Measurements from ENCODE around the gene PDLIM3.

Gene PDLIM3

DNA sequence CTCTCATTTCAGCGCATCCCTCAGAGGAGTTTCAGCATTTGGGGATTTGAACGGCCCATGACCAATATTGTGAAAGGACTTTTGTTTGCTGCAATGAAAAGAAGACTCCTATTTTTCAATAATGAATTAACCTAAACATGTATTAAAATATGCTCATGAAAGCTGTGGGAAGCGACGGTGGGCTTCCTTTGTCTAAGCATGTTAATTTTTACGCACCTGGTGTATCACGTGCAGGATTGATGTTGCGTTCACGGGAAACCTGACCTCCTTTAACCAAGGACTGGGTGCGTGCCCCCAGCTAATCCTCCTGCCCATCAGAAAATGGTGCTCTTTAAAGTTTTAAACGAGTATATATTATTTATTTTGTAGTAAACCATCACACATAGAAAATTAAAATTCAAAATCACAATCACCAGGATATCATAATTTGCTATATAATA, 63.2 kb downstream of the PDLIM3 start:
- Histone ChIP-seq H3K27ac (ENCODE audit: low read depth, low read length) (no peak overlapping the region), H3K36me3 (ENCODE audit: control insufficient read depth, insufficient read depth, low read length) (no peaks in the 10 kb centered on the region), H3K4me3 (ENCODE audit: low read length) (peak overlapping the region; percentile 86), H3K4me1 (ENCODE audit: control insufficient read depth, insufficient read depth, low read length) (peaks cover 7% of the 10 kb centered on the region), H3K9ac (ENCODE audit: low read length) (peak overlapping the region; percentile 56), H3K27me3 (ENCODE audit: control insufficient read depth, insufficient read depth, low read length) (no peaks in the 10 kb centered on the region)

DNA sequence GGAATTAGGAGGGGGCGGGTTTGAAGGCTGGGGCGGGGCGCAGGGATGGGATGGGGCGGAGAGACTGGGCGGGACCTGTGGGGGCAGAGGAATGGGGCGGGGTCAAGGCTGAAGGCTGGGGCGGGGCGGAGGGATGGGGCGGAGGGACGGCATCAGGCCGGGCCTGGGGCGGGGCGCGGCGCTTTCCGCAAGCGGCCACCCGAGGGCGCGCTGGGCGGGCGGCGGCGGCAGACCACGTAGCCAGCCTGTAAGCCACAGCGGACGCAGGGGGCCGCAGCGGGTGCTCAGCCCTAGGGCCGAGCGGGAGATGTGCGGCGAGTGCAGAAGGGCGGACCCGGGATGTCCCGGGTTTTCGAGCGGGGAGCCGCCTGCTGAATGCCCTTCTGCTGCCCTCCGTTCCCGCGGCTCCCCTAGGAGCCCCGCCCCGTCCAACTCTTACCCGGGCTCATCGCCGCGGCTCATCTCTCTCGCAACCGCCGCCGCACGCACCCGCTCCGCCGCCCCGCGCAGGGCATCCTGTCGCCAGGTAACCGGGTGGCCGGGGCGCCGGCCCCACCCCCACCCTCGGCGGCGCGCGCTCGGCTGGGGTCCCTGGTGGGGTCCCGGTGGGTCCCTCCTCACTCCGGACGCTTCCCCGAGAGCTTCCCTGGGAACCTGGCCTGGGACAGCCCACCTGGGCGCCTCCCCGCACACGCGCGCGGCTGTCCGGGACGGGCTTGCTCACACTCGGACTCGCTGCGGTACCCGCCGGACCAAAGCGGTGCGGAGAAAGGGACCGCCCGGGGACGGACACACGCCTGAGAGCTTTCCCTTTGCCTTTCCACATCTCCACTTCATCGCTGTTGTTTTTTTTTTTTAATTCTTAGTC, 63.8 kb downstream of the PDLIM3 start, which contains the start of gene CCDC110:
TSS of gene CCDC110 (minus strand) at position 499 of the 868 bp plus-strand sequence. CDS start at position 449, 50 bp downstream.
- H3K27ac ChIP-seq (ENCODE audit: low read depth, low read length) = peak within 1 kb of the TSS; percentile 77
- H3K27me3 ChIP-seq (ENCODE audit: control insufficient read depth, insufficient read depth, low read length) = no peaks in the 10 kb centered on the region
- H3K36me3 ChIP-seq (ENCODE audit: control insufficient read depth, insufficient read depth, low read length) = no peaks in the 10 kb centered on the region
- H3K4me3 ChIP-seq (ENCODE audit: low read length) = peak within 1 kb of the TSS; percentile 91
- H3K9ac ChIP-seq (ENCODE audit: low read length) = peak within 1 kb of the TSS; percentile 77
- peaks cover 7% of the 10 kb centered on the region for H3K4me1 ChIP-seq (ENCODE audit: control insufficient read depth, insufficient read depth, low read length)

DNA sequence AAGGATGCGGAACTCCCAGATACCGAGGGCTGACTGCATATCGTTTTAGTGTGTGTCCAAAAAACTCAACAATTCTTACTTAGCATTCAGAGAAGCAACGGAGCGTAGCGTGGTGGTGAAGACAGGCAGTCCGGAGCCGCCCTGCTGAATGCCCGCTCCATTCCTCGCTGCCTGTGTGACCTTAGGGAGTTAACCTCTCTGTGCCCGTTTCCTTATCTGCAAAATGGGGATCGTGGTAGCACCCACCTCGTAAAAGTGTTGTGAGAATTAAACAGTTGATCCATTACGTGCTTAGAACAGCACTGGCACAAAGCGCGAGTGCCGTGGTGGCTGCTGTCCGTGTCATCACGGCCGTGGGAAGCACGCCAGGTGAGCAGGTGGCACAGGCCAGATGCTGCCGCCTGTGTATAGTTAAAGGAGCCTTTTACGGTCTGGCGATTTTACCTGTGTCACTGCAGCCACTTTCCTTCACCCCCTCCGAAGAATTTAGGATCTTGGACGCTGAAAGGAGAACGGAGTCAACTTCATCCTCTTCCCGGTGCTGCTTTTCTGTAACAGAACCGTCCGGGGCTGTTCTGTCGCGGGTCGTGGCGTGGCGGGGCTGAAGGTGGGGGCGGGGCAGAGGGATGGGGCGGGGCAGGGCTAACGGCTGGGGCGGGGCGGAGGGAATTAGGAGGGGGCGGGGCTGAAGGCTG, 64.7 kb downstream of the PDLIM3 start:
- peak overlapping the region; percentile 77 for H3K27ac ChIP-seq (ENCODE audit: low read depth, low read length)
- H3K4me1 ChIP-seq (ENCODE audit: control insufficient read depth, insufficient read depth, low read length) = peaks cover 7% of the 10 kb centered on the region
- H3K27me3 ChIP-seq (ENCODE audit: control insufficient read depth, insufficient read depth, low read length) = no peaks in the 10 kb centered on the region
- peak overlapping the region; percentile 77 for H3K9ac ChIP-seq (ENCODE audit: low read length)
- peak overlapping the region; percentile 91 for H3K4me3 ChIP-seq (ENCODE audit: low read length)
- H3K36me3 ChIP-seq (ENCODE audit: control insufficient read depth, insufficient read depth, low read length) = no peaks in the 10 kb centered on the region

DNA sequence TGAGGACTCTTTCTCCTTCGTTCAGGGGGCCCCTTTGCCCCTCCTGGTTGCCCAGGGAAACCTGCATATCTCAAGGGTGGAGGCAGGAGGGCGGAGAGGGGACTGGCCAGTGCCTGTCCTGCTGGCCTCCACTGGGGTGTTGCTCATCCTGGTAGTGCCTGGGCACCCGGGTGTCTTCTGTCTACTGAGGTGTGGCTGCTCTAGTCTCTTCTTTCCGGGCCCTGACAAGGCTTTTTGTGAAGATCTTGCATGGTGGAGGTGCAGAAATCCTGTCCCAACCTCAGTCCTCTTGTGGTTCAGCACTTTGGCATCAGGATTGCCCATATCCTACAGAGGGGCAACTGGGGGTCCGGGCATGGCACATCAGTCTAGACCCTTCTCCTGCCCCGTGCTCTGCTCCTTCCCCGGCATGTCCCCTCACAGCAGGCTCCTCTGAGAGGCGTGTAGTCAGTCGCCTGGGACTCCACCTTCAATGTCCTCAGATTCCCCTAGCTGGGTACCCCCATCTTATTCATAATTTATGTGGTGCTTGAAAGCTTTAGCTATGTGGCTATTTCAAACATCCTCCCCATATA, 65.6 kb downstream of the PDLIM3 start:
- H3K9ac ChIP-seq (ENCODE audit: low read length) = no peak overlapping the region
- peaks cover 7% of the 10 kb centered on the region for H3K4me1 ChIP-seq (ENCODE audit: control insufficient read depth, insufficient read depth, low read length)
- H3K27me3 ChIP-seq (ENCODE audit: control insufficient read depth, insufficient read depth, low read length) = no peaks in the 10 kb centered on the region
- no peaks in the 10 kb centered on the region for H3K36me3 ChIP-seq (ENCODE audit: control insufficient read depth, insufficient read depth, low read length)
- H3K27ac ChIP-seq (ENCODE audit: low read depth, low read length) = no peak overlapping the region
- H3K4me3 ChIP-seq (ENCODE audit: low read length) = no peak overlapping the region

DNA sequence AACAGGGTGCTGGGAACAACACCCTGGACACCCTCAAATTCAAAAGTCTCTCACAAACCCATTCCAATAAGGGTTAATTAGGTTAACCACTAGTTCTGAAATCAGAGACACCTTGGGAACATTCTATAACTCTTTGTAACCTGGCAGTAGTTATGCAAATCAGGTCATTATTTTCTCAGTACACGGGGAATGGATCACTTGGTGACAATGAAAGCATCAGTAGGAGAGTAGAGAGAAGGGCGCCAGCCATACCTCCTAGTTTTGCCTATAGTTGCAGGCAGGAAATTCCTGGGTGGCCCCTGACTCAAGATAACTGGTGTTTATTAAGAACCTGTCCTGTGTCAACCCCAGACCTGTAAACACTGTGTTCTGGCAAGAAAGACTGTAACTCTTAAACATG, 66.3 kb downstream of the PDLIM3 start:
- peaks cover 7% of the 10 kb centered on the region for H3K4me1 ChIP-seq (ENCODE audit: control insufficient read depth, insufficient read depth, low read length)
- no peak overlapping the region for H3K27ac ChIP-seq (ENCODE audit: low read depth, low read length)
- H3K36me3 ChIP-seq (ENCODE audit: control insufficient read depth, insufficient read depth, low read length) = no peaks in the 10 kb centered on the region
- H3K27me3 ChIP-seq (ENCODE audit: control insufficient read depth, insufficient read depth, low read length) = no peaks in the 10 kb centered on the region
- no peak overlapping the region for H3K9ac ChIP-seq (ENCODE audit: low read length)
- H3K4me3 ChIP-seq (ENCODE audit: low read length) = no peak overlapping the region

DNA sequence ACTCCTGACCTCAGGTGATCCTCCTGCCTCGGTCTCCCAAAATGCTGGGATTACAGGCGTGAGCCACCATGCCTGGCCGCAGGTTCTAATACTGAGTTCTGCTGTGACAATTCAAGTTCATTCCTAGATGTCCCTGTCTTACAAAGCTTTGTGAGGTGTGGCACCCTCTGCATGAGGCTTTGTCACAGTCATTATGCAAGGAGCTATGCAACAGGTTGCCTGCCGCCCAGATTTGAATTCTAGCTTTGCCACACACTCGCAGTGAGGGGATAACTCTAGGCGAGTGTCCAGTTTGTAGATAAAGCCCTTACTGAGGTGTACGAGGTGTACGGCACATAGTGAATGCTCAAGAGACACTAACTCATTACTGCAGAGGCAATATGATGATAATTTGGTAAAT, 67.3 kb downstream of the PDLIM3 start:
- peaks cover 7% of the 10 kb centered on the region for H3K4me1 ChIP-seq (ENCODE audit: control insufficient read depth, insufficient read depth, low read length)
- no peak overlapping the region for H3K4me3 ChIP-seq (ENCODE audit: low read length)
- H3K36me3 ChIP-seq (ENCODE audit: control insufficient read depth, insufficient read depth, low read length) = no peaks in the 10 kb centered on the region
- H3K27me3 ChIP-seq (ENCODE audit: control insufficient read depth, insufficient read depth, low read length) = no peaks in the 10 kb centered on the region
- no peak overlapping the region for H3K9ac ChIP-seq (ENCODE audit: low read length)
- no peak overlapping the region for H3K27ac ChIP-seq (ENCODE audit: low read depth, low read length)

DNA sequence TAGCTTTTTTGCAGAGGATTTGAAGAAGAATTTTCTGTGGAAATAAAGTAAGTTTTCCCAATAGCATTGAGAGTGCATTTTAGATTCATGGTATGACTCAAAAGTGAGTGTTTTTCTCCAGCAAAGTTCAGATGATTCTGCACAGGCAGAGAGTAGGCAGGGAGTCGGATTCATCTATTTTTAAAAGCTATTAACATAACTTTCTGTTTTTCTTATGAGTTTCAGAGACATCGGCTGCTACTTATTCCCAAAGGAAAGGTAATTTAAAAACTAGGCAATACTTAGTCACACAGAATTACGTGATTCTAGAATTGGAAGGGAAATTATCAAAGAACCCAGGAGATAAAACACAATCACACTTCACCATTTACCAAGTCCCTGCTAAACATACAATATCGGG, 68.2 kb downstream of the PDLIM3 start:
- Histone ChIP-seq H3K27ac (ENCODE audit: low read depth, low read length) (no peak overlapping the region), H3K9ac (ENCODE audit: low read length) (no peak overlapping the region), H3K27me3 (ENCODE audit: control insufficient read depth, insufficient read depth, low read length) (no peaks in the 10 kb centered on the region), H3K36me3 (ENCODE audit: control insufficient read depth, insufficient read depth, low read length) (no peaks in the 10 kb centered on the region), H3K4me1 (ENCODE audit: control insufficient read depth, insufficient read depth, low read length) (peaks cover 5% of the 10 kb centered on the region), H3K4me3 (ENCODE audit: low read length) (no peak overlapping the region)

DNA sequence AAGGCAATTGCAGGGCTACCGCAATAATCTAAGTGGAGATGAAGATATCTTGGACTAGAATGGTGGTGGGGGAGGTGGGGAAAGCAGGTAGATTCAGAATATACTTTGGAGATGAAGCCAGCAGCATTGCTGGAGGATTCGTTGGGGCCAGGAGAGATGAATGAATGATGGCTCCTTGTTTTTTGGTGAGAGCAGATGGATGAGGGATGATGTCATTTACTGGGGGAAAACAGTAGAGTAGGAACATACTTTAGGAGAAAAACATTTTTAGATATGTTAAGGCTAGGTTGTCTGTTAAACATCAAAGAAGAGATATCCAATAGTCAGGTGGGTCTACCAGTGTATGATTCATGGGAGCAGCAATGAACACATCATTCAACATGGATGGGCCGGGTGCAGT, 69.6 kb downstream of the PDLIM3 start:
- Histone ChIP-seq H3K27me3 (ENCODE audit: control insufficient read depth, insufficient read depth, low read length) (no peaks in the 10 kb centered on the region), H3K4me1 (ENCODE audit: control insufficient read depth, insufficient read depth, low read length) (peaks cover 3% of the 10 kb centered on the region), H3K4me3 (ENCODE audit: low read length) (no peak overlapping the region), H3K27ac (ENCODE audit: low read depth, low read length) (no peak overlapping the region), H3K9ac (ENCODE audit: low read length) (no peak overlapping the region), H3K36me3 (ENCODE audit: control insufficient read depth, insufficient read depth, low read length) (no peaks in the 10 kb centered on the region)

DNA sequence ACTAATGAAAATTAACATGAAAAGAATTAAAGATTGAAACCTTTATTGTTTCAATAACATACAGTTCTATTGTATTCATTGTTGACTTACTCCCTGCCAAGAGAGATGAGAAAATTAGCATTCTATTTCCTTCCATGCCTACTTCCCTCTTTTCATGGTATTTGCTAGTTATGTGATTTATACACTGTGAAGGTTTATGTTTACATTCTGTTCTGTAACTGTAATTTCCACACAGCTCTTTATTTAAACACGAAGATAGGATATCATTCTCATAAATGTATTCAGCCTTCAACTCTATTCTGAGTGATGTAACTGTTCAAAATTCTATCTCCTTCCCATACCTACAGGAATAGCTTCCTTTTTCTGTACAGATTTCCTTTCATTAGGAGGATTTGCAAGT, 70.4 kb downstream of the PDLIM3 start:
- Histone ChIP-seq H3K27me3 (ENCODE audit: control insufficient read depth, insufficient read depth, low read length) (no peaks in the 10 kb centered on the region), H3K4me1 (ENCODE audit: control insufficient read depth, insufficient read depth, low read length) (no peaks in the 10 kb centered on the region), H3K9ac (ENCODE audit: low read length) (no peak overlapping the region), H3K4me3 (ENCODE audit: low read length) (no peak overlapping the region), H3K27ac (ENCODE audit: low read depth, low read length) (no peak overlapping the region), H3K36me3 (ENCODE audit: control insufficient read depth, insufficient read depth, low read length) (no peaks in the 10 kb centered on the region)

DNA sequence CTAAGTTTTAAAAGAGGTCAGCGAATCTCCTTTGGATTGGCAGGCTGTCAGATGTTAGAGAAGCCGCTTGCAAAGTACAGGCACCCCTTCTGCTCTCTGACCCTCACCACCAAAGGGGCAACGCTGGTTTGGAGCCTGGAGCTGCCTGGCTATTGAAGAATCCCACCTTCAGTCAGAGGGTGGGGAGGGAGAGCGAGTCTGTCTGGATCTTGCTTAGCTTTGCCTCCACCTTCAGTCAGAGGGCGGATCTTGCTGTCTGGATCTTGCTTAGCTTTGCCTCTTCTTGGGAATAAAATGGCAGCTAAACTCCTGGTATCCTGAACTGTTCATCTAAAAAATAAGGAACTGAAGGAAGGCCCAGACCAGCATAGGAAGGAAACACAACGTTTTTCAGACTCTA, 71.1 kb downstream of the PDLIM3 start:
- H3K9ac ChIP-seq (ENCODE audit: low read length) = no peak overlapping the region
- H3K36me3 ChIP-seq (ENCODE audit: control insufficient read depth, insufficient read depth, low read length) = no peaks in the 10 kb centered on the region
- no peak overlapping the region for H3K4me3 ChIP-seq (ENCODE audit: low read length)
- H3K4me1 ChIP-seq (ENCODE audit: control insufficient read depth, insufficient read depth, low read length) = no peaks in the 10 kb centered on the region
- no peaks in the 10 kb centered on the region for H3K27me3 ChIP-seq (ENCODE audit: control insufficient read depth, insufficient read depth, low read length)
- no peak overlapping the region for H3K27ac ChIP-seq (ENCODE audit: low read depth, low read length)

DNA sequence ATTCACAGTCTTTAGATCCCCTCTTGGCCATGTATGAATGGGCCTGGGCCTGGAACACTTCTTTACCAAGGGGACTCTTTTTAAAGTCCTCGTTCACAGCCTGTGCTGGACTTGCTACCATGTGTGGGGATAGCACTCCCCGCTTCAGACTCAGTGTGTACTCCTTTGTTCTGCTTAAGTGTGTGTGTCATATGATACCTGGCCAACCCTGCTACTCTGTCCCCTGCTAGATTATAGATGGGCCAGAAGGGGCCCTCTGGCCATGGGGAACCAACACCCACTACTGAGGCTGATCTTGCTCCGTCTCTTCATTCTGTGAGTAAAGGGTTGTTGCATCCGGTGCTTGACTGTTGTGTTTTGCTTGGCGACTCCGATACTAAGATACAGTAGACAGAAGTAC, 71.8 kb downstream of the PDLIM3 start:
- Histone ChIP-seq H3K9ac (ENCODE audit: low read length) (no peak overlapping the region), H3K27me3 (ENCODE audit: control insufficient read depth, insufficient read depth, low read length) (no peaks in the 10 kb centered on the region), H3K4me3 (ENCODE audit: low read length) (no peak overlapping the region), H3K4me1 (ENCODE audit: control insufficient read depth, insufficient read depth, low read length) (no peaks in the 10 kb centered on the region), H3K36me3 (ENCODE audit: control insufficient read depth, insufficient read depth, low read length) (no peaks in the 10 kb centered on the region), H3K27ac (ENCODE audit: low read depth, low read length) (no peak overlapping the region)

DNA sequence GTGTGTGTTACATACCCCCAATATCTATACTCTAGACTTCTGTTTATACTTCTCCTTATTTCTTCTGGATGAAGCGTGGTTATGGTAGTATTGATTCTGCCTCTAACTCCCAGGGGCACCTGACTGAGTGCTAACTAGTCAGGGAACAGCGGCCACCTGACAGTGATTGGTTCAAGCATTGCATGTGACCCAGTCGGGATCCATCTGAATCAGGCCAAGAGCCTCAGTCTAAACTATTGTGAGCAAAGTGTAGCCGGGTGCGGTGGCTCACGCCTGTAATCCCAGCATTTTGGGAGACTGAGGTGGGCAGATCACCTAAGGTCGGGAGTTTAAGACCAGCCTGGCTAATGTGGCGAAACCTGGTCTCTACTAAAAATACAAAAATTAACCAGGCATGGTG, 73.7 kb downstream of the PDLIM3 start:
- Histone ChIP-seq H3K36me3 (ENCODE audit: control insufficient read depth, insufficient read depth, low read length) (no peaks in the 10 kb centered on the region), H3K4me1 (ENCODE audit: control insufficient read depth, insufficient read depth, low read length) (no peaks in the 10 kb centered on the region), H3K27me3 (ENCODE audit: control insufficient read depth, insufficient read depth, low read length) (no peaks in the 10 kb centered on the region), H3K27ac (ENCODE audit: low read depth, low read length) (no peak overlapping the region), H3K4me3 (ENCODE audit: low read length) (no peak overlapping the region), H3K9ac (ENCODE audit: low read length) (no peak overlapping the region)

Data from rectal smooth muscle tissue (tissue), 1 donor.